Activated T-helper 9 cell treated with anti-CD3 and anti-CD28 coated beads, Interleukin-2, amount 50 U/mL, for 16 hours (primary cell): ENCODE results near the gene MT3.

Source experiments
- DNase-seq: peaks from one replicate; pipeline ENCODE4 v3.0.0-alpha.2; 2020; ENCODE audit warnings: low read depth

The MT3 gene

GRCh38 chr16:56631197-56631596, 41.9 kb downstream of the MT3 start:
- DNase-seq: no peak

- DNase-seq: no peak
These were observed 42.5 kb downstream of the MT3 start for GRCh38 chr16:56631832-56632155.

GRCh38 chr16:56632156-56632847, 43.0 kb downstream of the MT3 start, which contains the start of gene MT1M:
Gene MT1M, plus strand, starts transcription at chr16:56632659. Its CDS starts 73 bp downstream, at chr16:56632732.
- no peak for DNase-seq

- no peak for DNase-seq
These were observed 43.6 kb downstream of the MT3 start for GRCh38 chr16:56632848-56633365.

GRCh38 chr16:56633535-56633934, 44.2 kb downstream of the MT3 start:
- no peak for DNase-seq

GRCh38 chr16:56634715-56635440, 45.5 kb downstream of the MT3 start:
- no peak for DNase-seq

- DNase-seq: no peak
These were observed 46.2 kb downstream of the MT3 start for GRCh38 chr16:56635441-56635967.

GRCh38 chr16:56636616-56637413, 47.5 kb downstream of the MT3 start:
- no peak for DNase-seq

GRCh38 chr16:56637814-56638750, 48.8 kb downstream of the MT3 start, which contains the start of gene MT1A:
Gene MT1A, plus strand, starts transcription at chr16:56638666. Its CDS starts 73 bp downstream, at chr16:56638739.
- DNase-seq: no peak

- DNase-seq: no peak
These were observed 49.7 kb downstream of the MT3 start for GRCh38 chr16:56639045-56639444.

- DNase-seq: no peak
These were observed 50.7 kb downstream of the MT3 start for GRCh38 chr16:56640076-56640475.
